ENCODE measurements around the gene GRID2IP. TPM values are rescaled to one million over a fixed set of nuclear protein-coding genes. Genes with fewer than 3 reads are reported as not detected.
A peak's percentile ranks its signal among the peaks of the same experiment; 100 is the strongest.

The GRID2IP gene
- total RNA-seq, 4 donors from 2014 or later = 0.21 to 0.49 TPM; not detected in 2

GRCh38 chr7:6486438-6487183 is 64.7 kb downstream of the GRID2IP start:
- peaks cover 0 to 4% of the 10 kb centered on the region in 2 donors for H3K4me1 ChIP-seq
- DNase-seq = no peak
- TF ChIP-seq CTCF (IDR thresholded peaks at IDR 0.05) = no peak
- no peak for TF ChIP-seq POLR2A (IDR thresholded peaks at IDR 0.05)
- H3K36me3 ChIP-seq = no peaks in the 10 kb centered on the region
- H3K4me3 ChIP-seq = no peak overlapping the region
- H3K27me3 ChIP-seq = no peaks in the 10 kb centered on the region
- H3K27ac ChIP-seq = no peak overlapping the region
- intact Hi-C loops (cut with DNase I; ENCODE audit: low total_unique reads) = no loop called here
- no peaks in the 10 kb centered on the region for H3K9me3 ChIP-seq

GRCh38 chr7:6482743-6483119 is 68.5 kb downstream of the GRID2IP start:
- Histone ChIP-seq H3K9me3 (no peaks in the 10 kb centered on the region), H3K27ac (peak overlapping the region; percentile 82 to 93), H3K4me1 (peaks cover 0 to 8% of the 10 kb centered on the region in 2 donors), H3K36me3 (no peaks in the 10 kb centered on the region), H3K27me3 (no peaks in the 10 kb centered on the region), H3K4me3 (peak overlapping the region; percentile 74 to 98)
- intact Hi-C loops (cut with DNase I; ENCODE audit: low total_unique reads) = no loop called here
- no peak for DNase-seq
- no peak for TF ChIP-seq POLR2A (IDR thresholded peaks at IDR 0.05)
- no peak for TF ChIP-seq CTCF (IDR thresholded peaks at IDR 0.05)

- H3K4me1 ChIP-seq = peaks cover 0 to 8% of the 10 kb centered on the region in 2 donors
- H3K4me3 ChIP-seq = peak overlapping the region in 1 of 2 donors; percentile 98
- H3K36me3 ChIP-seq = no peaks in the 10 kb centered on the region
- DNase-seq = no peak
- no peak for TF ChIP-seq POLR2A (IDR thresholded peaks at IDR 0.05)
- TF ChIP-seq CTCF (IDR thresholded peaks at IDR 0.05) = no peak
- H3K9me3 ChIP-seq = no peaks in the 10 kb centered on the region
- intact Hi-C loops (cut with DNase I; ENCODE audit: low total_unique reads) = no loop called here
- H3K27ac ChIP-seq = peak overlapping the region in 1 of 2 donors; percentile 82
- no peaks in the 10 kb centered on the region for H3K27me3 ChIP-seq
These were observed 69.0 kb downstream of the GRID2IP start for GRCh38 chr7:6482307-6482706.

- no peaks in the 10 kb centered on the region for H3K27me3 ChIP-seq
- peak overlapping the region in 1 of 2 donors; percentile 82 for H3K27ac ChIP-seq
- TF ChIP-seq POLR2A (IDR thresholded peaks at IDR 0.05) (no peak), CTCF (IDR thresholded peaks at IDR 0.05) (no peak)
- H3K9me3 ChIP-seq = no peaks in the 10 kb centered on the region
- intact Hi-C loops (cut with DNase I; ENCODE audit: low total_unique reads) = no loop called here
- no peak overlapping the region for H3K4me3 ChIP-seq
- no peaks in the 10 kb centered on the region for H3K36me3 ChIP-seq
- peaks cover 0 to 8% of the 10 kb centered on the region in 2 donors for H3K4me1 ChIP-seq
- DNase-seq = no peak
These were observed 69.8 kb downstream of the GRID2IP start for GRCh38 chr7:6481445-6481844.

GRCh38 chr7:6480323-6480660 is 71.0 kb downstream of the GRID2IP start:
- Histone ChIP-seq H3K27me3 (no peaks in the 10 kb centered on the region), H3K9me3 (no peaks in the 10 kb centered on the region), H3K27ac (peak overlapping the region in 1 of 2 donors; percentile 2), H3K4me1 (peaks cover 0 to 8% of the 10 kb centered on the region in 2 donors), H3K36me3 (no peaks in the 10 kb centered on the region), H3K4me3 (no peak overlapping the region)
- no peak for DNase-seq
- TF ChIP-seq CTCF (IDR thresholded peaks at IDR 0.05) (no peak), POLR2A (IDR thresholded peaks at IDR 0.05) (no peak)
- intact Hi-C loops (cut with DNase I; ENCODE audit: low total_unique reads) = no loop called here

Data from uterus (tissue), 4 donors.